Measurements from ENCODE around the gene RSPH9. TPM values are rescaled to one million over a fixed set of nuclear protein-coding genes. Genes with fewer than 3 reads are reported as not detected.
"Not testable (repeated sequence)": the region's sequence is repeated elsewhere in the genome, so short reads cannot be mapped to it uniquely, and the experiment has no call there.

RSPH9 gene
- total RNA-seq, 4 donors from 2014 or later: 0.24 to 0.57 TPM; not detected in 2

DNA sequence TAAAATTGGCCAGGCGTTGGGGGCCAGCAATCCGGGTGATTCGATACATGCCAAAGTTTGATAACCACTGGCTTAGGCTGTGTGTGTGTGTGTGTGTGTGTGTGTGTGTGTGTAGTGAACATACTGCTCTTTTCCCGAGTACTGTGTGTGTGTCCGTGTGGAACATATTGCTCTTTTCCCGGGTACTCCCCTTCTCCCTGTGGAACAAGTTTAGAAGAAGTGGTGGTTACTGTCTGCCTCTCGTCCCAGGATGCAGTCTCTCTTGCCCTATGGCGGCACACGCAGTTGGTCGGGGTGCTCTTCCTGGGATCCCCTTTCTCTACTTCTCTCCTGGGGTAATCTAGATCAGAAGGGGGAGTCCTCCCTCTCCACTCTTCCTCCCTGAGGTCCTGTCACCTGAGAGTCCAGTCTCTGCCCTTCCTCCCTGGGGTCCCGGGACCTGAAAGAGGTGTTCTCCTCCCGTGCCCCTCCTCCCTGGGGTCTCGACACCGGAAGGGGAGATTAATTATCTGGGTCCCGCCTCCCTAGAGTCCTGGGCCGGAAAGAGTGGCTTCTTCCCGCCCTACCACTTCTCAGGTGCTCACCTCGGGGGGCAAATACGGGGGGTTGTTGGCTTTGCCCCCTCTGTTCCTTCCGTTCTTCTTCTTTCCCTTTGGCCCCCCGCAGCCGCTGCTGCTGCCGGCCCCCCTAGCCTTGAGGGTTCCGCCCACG, 16.3 kb upstream of the RSPH9 start:
- TF ChIP-seq EP300 (IDR thresholded peaks at IDR 0.05) (no peak), POLR2AphosphoS5 (IDR thresholded peaks at IDR 0.05) (no peak), POLR2A (IDR thresholded peaks at IDR 0.05) (no peak)
- TF ChIP-seq, protein P1, sequence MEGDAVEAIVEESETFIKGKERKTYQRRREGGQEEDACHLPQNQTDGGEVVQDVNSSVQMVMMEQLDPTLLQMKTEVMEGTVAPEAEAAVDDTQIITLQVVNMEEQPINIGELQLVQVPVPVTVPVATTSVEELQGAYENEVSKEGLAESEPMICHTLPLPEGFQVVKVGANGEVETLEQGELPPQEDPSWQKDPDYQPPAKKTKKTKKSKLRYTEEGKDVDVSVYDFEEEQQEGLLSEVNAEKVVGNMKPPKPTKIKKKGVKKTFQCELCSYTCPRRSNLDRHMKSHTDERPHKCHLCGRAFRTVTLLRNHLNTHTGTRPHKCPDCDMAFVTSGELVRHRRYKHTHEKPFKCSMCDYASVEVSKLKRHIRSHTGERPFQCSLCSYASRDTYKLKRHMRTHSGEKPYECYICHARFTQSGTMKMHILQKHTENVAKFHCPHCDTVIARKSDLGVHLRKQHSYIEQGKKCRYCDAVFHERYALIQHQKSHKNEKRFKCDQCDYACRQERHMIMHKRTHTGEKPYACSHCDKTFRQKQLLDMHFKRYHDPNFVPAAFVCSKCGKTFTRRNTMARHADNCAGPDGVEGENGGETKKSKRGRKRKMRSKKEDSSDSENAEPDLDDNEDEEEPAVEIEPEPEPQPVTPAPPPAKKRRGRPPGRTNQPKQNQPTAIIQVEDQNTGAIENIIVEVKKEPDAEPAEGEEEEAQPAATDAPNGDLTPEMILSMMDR (IDR thresholded peaks at IDR 0.05): no peak
- H3K27ac ChIP-seq: peak overlapping the region; percentile 92
- H3K4me1 ChIP-seq: peaks cover 26% of the 10 kb centered on the region
- 1% methylated on average over 20 of the region's 25 CpGs for WGBS
- H3K9me3 ChIP-seq: no peaks in the 10 kb centered on the region
- peaks cover 28% of the 10 kb centered on the region for H3K36me3 ChIP-seq
- peak in 1 of 2 donors; percentile 86 for DNase-seq (ENCODE audit: low spot score in 2 of 2)
- no peaks in the 10 kb centered on the region for H3K27me3 ChIP-seq
- H3K4me3 ChIP-seq: peak overlapping the region; percentile 70

DNA sequence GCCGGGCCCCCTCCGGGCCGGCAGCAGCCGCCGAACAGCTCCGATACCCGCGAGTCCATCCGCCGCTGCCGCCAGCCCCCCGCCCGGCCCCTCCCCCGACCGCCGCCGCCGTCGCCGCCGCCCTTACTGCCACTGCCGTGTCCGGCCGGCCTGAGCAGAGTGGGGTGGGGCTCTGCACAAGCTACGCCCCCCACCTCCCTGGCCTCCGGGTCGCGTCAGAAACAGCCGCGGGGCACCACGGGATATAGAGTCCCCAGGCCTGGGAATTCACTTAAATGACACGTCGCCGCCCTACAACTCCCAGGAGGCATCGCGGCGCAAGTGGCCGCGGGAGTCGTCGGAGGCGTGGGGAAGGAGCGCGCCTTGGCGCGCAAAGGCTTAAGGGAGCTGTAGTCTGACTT, 15.7 kb upstream of the RSPH9 start, which contains the start of gene GTPBP2:
Gene GTPBP2 (minus strand): TSS at position 161 of the 401 bp plus-strand sequence. CDS start 102 bp downstream, at position 59.
- peak within 1 kb of the TSS; percentile 92 for H3K27ac ChIP-seq
- peak; percentile 99 to 100 for DNase-seq (ENCODE audit: low spot score in 2 of 2)
- peaks cover 26% of the 10 kb centered on the region for H3K4me1 ChIP-seq
- H3K36me3 ChIP-seq: peaks cover 22% of the 10 kb centered on the region
- no peaks in the 10 kb centered on the region for H3K27me3 ChIP-seq
- H3K4me3 ChIP-seq: peak within 1 kb of the TSS; percentile 70
- WGBS: 0% methylated on average over 16 of the region's 46 CpGs
- H3K9me3 ChIP-seq: no peaks in the 10 kb centered on the region
- TF ChIP-seq POLR2AphosphoS5 (IDR thresholded peaks at IDR 0.05) (peak in 2 of 3 donors; percentile 9 to 26), POLR2A (IDR thresholded peaks at IDR 0.05) (no peak), EP300 (IDR thresholded peaks at IDR 0.05) (no peak)
- TF ChIP-seq, protein P1 (IDR thresholded peaks at IDR 0.05): no peak

DNA sequence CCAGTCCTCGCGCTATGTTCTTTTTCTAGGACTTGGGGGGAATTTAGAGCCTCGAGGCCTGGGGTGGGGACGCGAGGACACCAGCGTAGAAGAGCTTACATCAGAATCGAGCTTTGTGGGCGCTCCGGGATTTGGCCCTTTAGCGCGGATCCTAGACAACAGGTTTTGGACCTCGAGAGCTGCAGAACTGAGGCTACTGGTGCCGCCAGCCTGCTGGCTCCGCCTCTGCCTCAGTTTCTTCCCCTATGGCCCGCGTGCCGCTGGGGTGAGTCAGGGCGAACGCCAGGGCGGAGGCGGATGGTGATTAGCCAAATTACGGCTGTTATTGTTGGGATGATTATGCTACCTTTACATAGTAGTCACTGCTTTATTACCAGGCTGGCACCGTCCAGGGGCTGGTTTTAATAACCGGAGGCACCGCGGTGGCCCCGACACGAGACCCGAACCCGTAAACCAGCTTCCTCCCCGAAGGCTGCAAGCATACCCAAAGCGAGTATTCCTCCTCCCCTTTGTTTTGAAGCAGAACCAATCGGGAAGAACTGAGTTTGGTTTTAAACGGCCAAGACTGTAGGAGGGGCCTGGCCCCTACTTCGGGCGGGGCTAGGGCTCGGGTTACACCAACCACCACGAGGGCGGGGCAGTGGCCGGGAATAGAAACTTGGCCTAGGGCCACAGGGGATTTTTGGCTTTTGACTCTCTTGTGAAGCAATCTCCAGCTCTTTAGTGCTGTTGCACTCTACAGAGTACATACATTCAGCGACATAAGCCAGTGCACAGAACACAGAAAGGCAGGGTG, 15.1 kb upstream of the RSPH9 start:
- Histone ChIP-seq H3K4me3 (peak overlapping the region; percentile 70), H3K27me3 (no peaks in the 10 kb centered on the region), H3K36me3 (peaks cover 16% of the 10 kb centered on the region), H3K27ac (peak overlapping the region; percentile 92), H3K9me3 (no peaks in the 10 kb centered on the region), H3K4me1 (peaks cover 26% of the 10 kb centered on the region)
- TF ChIP-seq POLR2AphosphoS5 (IDR thresholded peaks at IDR 0.05): peak in 2 of 3 donors; percentile 6 to 45
- TF ChIP-seq EP300 (IDR thresholded peaks at IDR 0.05): no peak
- TF ChIP-seq, protein P1 (IDR thresholded peaks at IDR 0.05): no peak
- peak in 1 of 2 donors; percentile 57 for TF ChIP-seq POLR2A (IDR thresholded peaks at IDR 0.05)
- 0% methylated on average over 32 of the region's 41 CpGs for whole genome bisulfite sequencing
- DNase-seq (ENCODE audit: low spot score in 2 of 2): peak; percentile 97

DNA sequence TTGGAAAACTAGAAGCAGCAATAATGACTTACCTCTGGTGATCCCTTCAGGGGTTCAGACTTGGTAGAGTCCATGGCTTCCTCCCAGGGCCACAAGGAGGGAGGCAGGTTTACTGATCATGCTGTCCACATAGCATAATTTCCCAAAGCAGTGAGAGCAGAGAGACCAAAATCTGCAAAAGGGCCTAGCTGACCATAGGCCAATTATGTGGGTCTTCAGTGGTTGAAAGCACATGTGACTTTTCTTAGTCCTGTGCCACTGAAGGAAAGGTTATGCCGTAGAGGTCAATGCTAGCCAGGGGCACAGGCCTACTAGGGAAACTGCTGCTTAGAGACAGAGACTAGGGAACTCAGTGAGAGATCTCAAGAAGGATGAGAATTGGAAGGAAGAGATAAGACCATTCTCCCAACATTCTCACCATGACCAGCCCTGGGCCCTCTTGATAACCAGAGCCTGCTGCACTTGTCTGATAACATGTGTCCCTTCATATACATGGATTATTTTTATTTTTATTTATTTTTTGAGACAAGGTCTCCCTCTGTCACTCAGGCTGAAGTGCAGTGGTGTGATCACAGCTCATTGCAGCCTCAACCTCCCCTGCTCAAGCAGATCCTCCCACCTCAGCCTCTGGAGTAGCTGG, 13.7 kb upstream of the RSPH9 start:
- Histone ChIP-seq H3K27me3 (no peaks in the 10 kb centered on the region), H3K27ac (no peak overlapping the region), H3K36me3 (peaks cover 2% of the 10 kb centered on the region), H3K4me3 (no peak overlapping the region), H3K4me1 (peaks cover 36% of the 10 kb centered on the region), H3K9me3 (no peaks in the 10 kb centered on the region)
- TF ChIP-seq, protein P1 (IDR thresholded peaks at IDR 0.05): no peak
- no peak for TF ChIP-seq EP300 (IDR thresholded peaks at IDR 0.05)
- no peak for TF ChIP-seq POLR2A (IDR thresholded peaks at IDR 0.05)
- no peak for TF ChIP-seq POLR2AphosphoS5 (IDR thresholded peaks at IDR 0.05)
- 100% methylated on average over 1 of the region's 1 CpG for whole genome bisulfite sequencing
- DNase-seq (ENCODE audit: low spot score in 2 of 2): no peak

DNA sequence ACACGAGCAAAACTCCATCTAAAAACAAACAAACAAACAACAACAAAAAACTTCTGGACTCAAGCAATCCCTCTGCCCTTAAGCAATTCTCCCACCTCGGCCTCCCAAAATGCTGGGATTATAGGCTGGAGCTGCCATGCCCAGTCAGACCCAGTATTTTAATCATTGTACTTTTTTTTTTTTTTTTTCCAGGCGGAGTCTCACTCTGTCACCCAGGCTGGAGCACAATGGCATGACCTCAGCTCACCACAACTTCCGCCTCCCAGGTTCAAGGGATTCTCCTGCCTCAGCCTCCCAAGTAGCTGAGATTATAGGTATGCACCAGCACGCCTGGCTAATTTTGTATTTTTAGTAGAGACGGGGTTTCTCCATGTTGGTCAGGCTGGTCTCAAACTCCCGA, 11.8 kb upstream of the RSPH9 start:
- not testable (repeated sequence) for H3K27ac ChIP-seq; H3K4me3 ChIP-seq; H3K36me3 ChIP-seq; H3K27me3 ChIP-seq; DNase-seq (ENCODE audit: low spot score in 2 of 2); H3K9me3 ChIP-seq
- peaks cover 41% of the 10 kb centered on the region for H3K4me1 ChIP-seq
- 93% methylated on average over 7 of the region's 7 CpGs for WGBS

All from suprapubic skin (tissue), 4 donors.